GM12873 (cell line): ENCODE data around the gene HSP90AA1.

Experiments used
- TF ChIP-seq, protein P1 (sequence below): IDR thresholded peaks from 2 replicates; pipeline ENCODE4 v1.5.1; 2012; ENCODE audit warnings: low read depth, mild to moderate bottlenecking, moderate library complexity, low read length, control low read depth; ENCODE audit not compliant: insufficient read depth; ENCODE audit errors: missing control alignments

Gene HSP90AA1

DNA sequence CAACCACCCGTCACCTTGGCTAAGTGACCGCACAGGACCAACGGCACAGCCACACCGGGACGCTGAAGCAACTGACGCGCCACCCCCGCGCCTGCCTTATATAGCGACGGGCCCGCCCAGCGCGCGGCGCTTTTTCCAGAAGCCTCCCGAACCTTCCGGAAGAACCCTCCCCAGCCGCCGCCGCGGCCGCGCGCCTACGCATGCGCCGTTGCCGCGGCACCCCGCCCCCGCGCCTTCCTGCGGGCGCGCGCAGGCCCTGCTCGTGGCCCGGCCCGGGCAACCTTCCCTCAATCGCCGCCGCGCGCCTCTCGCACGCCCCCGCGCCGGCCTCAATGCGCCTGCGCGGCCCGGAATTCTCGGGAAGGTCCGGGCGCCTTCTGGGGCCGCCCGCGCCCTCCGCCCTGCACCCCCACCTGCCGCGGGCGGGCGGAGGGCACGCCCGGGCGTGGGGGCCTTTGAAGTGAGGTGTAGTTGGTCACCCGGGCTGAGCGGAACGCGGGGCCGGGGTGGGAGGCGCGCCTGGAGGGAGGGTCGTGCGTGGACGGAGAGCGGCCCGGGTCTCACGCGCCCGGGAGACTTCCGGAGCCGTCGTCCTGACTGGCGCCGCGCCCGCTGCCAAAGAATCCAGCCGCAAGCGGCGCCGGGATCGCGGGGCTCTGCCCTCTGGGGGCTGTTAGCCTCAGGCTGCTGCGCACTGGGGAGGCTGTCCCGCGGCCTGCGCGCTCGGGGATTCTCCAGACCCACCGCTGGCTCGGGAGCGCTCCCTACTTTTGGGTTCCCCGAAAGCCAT, at the start of gene HSP90AA1:
HSP90AA1 (minus strand) TSS at position 73 of the 790 bp plus-strand sequence. CDS start 666 bp downstream, outside the sequence.
- TF ChIP-seq, protein P1, sequence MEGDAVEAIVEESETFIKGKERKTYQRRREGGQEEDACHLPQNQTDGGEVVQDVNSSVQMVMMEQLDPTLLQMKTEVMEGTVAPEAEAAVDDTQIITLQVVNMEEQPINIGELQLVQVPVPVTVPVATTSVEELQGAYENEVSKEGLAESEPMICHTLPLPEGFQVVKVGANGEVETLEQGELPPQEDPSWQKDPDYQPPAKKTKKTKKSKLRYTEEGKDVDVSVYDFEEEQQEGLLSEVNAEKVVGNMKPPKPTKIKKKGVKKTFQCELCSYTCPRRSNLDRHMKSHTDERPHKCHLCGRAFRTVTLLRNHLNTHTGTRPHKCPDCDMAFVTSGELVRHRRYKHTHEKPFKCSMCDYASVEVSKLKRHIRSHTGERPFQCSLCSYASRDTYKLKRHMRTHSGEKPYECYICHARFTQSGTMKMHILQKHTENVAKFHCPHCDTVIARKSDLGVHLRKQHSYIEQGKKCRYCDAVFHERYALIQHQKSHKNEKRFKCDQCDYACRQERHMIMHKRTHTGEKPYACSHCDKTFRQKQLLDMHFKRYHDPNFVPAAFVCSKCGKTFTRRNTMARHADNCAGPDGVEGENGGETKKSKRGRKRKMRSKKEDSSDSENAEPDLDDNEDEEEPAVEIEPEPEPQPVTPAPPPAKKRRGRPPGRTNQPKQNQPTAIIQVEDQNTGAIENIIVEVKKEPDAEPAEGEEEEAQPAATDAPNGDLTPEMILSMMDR = peak; percentile 3

- TF ChIP-seq, protein P1 = no peak
Observed at GRCh38 chr14:102131741-102132140, 44.9 kb upstream of the HSP90AA1 start.

GRCh38 chr14:102126807-102127455, 40.1 kb upstream of the HSP90AA1 start:
- TF ChIP-seq, protein P1 = no peak

GRCh38 chr14:102125546-102125945, 38.7 kb upstream of the HSP90AA1 start:
- TF ChIP-seq, protein P1 = no peak

GRCh38 chr14:102124419-102124818, 37.6 kb upstream of the HSP90AA1 start:
- TF ChIP-seq, protein P1 = no peak

DNA sequence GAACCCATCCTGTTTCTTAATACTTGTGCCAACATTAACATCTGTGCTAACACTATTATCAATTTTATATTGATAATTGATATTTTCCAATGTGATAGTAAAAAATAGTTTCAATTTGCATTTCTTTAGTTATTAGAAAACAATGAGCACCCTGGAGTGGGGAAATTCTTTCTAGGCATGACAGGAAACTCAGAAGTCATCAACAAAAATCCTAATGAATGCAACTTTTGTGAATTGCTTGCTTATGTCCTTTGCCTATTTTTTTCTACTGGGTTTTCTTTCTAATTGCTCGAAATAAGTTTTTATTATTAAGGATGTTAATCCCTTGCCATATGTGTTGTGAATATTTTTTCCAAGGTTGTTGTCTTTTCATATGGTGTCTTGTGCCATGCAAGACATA, 34.7 kb upstream of the HSP90AA1 start:
- TF ChIP-seq, protein P1 = no peak

DNA sequence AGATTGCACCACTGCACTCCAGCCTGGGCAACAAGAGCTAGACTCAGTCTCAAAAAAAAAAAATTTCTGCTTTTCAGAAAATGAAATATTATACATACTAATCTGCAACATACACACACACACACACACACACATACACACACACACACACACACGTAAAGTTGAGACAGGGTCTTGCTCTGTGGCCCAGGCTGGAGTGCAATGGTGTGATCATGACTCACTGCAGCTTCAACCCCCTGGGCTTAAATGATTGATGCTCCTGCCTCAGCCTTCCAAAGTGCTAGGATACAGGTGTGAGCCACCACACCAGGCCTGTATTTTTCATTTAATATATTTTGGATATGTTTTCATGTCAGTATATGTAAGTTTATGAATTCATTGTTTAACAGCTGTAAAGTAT, 34.0 kb upstream of the HSP90AA1 start:
- TF ChIP-seq, protein P1 = no peak
